CD1c-positive myeloid dendritic cell (primary cell): ENCODE measurements around the gene LTB4R.
"Not testable (repeated sequence)": the region's sequence is repeated elsewhere in the genome, so short reads cannot be mapped to it uniquely, and the experiment has no call there.

Experiments
- DNase-seq: peaks from one replicate; pipeline ENCODE4 v3.0.0-alpha.2; 2016; ENCODE audit errors: extremely low spot score

Gene LTB4R

DNA sequence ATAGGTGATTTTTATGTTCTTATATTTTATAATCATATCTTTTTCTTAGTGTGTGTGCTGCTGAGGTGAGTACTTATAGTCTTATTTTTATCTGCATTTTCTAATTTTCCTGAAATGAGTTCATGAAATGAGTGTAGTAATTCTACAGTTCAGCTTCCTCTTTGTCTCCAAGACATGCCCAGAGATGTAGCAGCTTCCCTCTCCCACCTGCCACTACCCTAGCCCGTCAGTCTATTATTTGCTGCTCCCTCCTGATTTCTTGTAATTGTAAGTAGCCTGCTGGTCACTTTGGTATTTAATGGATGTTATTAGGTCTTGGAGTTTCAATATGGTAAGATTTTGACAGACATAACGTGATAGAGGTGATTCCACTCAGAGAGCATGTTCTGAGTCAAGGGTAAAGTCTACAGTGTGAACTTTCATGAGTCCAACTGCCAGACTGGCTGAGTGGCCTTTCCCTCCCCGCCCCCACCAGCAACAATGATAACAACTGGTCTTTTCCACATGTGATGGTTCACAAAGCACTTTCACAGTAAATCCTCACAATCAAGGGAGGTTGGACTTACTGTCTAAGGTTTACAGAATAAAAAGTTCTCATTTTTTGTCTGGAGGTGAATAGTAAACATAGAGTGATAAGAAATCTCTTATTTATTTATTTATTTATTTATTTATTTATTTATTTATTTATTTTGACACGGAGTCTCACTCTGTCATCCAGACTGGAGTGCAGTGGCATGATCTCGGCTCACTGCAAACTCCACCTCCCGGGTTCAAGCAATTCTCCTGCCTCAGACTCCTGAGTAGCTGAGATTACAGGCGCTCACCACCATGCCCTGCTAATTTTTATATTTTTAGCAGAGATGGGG lies 32.7 kb downstream of the LTB4R start:
- DNase-seq, result no peak

DNA sequence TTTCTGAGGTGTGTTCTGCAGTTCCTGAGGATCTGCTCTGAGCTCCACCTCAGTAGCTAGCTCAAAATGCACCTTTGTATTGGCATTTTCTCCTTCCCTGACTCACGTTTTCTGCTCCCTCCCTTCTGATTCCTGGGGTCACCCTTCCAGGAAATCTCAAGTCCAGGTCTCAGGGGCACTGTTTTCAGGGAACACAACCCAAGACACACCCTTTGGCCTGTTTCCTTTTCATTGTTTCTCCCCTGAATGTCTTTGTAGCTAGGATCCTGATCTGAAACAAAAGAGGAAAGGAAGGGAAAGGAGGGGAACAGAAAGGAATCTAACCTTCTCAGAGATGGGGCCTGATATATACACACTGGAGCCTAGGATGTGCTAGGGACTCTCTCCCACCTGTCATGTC lies 35.8 kb downstream of the LTB4R start:
- no peak for DNase-seq

DNA sequence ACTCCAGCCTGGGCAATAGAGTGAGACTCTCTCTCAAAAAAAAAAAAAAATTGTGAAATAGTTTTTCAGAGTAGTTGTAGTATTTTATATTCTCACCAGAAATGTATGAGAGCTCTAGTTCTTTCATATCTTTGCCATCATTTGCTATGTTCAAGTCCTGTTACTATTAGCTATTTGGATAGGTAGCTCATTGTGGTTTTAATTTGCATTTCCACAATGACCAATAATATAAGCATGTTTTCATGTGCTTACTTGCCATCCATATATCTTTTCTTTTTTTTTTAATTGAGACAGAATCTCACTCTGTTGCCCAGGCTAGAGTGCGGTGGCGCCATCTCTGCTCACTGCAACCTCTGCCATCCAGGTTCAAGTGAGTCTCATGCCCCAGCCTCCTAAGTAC lies 36.9 kb downstream of the LTB4R start:
- no peak for DNase-seq

DNA sequence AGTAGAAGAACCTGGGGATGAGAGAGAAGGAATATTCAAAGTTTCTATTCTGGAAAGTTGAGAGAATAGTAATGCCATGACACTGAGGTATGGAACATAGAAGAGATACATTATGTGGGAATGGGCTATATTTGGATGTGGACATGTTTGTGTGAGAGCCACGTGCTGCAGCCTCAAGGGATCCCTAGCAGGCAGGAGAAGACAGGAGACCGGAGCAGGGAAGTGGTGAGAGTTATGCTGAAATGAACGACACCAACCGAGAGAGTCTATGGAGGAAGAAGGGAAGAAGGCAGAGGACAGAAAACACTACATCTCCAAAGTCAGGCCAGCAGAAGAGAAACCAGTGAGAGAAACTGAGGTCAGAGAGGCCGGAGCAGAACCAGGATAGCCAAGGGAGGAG lies 38.4 kb downstream of the LTB4R start:
- DNase-seq, result no peak

DNA sequence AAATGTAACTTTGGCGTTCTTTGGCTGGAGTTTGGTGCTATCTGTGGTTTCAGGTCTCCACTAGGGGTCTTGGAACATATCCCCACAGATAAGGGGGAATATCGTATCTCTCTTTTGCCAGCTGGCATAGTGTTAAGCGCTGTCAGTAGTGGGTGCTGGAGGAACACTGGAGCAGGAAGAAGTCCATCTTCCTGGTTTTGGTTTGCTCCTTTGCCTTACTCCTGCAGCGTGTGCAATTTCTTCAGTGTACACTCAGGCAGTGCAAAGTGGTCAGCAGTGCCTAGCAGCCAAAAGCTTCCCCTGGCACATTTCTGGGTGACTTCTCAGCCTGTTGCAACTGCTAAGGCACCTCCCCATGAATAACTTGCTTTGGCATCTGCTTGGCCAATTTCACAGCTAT lies 40.2 kb downstream of the LTB4R start:
- DNase-seq, result no peak

DNA sequence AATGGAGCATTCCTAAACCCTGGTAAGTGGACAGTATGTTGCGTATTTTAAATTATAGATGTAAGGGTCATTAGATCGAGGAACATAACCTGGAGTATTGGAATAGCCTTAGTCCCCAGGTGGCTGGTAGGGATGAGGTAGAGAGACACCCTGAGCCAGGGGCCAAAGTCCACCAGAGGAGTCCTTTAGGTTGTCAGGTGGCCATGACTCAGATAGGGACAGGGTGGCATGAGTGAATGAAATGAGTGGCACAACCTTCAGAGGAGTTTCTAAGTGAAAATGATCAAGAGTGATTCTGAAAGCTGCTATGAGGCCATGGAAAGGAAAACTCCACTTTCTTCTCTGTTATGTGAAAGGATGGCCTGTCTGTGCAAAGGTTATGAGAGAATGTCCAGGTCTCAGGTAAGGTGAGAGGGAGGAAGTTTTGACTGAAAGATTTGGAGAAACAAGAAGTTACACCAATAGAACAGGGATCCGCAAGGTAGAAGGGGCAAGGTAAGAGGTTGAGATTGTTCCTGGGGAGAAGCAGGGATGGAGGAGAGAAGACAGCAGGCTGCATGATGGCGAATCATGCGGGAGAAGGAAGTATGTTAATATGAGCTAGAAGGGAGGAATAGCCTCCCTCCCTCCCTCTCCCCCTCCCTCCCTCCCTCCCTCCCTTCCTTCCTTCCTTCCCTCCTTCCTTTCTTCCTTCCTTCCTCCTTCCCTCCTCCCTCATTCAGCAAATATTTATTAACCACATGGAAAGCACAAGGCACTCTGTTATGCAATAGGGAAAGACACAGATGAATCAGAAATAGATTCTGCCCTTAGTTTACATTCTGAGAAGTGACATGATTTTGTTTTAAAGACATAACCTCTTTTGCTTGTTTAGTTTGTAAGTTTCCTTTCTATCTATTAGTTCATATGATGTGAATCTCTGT lies 42.5 kb downstream of the LTB4R start:
- DNase-seq, result no peak

DNA sequence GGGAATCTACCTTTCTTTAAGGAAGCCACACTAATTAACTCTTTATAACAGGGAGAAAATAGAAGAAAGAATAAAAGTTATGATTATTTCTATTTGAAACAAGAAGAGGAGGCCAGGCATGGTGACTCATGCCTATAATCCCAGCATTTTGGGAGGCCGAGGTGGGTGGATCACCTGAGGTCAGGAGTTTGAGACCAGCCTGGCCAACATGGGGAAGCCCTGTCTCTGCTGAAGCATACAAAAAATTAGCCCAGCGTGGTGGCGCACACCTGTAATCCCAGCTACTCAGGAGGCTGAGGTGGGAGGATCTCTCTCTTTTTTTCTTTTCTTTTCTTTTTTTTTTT lies 43.2 kb downstream of the LTB4R start:
- DNase-seq, result not testable (repeated sequence)

DNA sequence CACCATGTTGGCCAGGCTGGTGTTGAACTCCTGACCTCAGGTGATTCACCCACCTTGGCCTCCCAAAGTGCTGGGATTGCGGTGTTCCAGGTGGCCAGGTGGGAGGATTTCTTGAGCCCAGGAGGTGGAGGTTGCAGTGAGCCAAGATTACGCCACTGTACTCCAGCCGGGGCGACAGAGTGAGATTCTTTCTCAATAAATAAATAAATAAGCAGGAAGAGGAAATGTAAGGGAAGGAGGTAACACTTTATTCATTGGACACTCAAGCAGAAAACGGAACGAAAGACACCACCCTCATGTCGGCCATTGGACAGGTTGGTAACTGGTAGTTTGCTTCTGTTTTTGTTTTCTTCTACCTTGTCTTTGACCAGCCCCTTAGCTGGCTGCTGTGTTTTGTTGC lies 43.7 kb downstream of the LTB4R start:
- no peak for DNase-seq

DNA sequence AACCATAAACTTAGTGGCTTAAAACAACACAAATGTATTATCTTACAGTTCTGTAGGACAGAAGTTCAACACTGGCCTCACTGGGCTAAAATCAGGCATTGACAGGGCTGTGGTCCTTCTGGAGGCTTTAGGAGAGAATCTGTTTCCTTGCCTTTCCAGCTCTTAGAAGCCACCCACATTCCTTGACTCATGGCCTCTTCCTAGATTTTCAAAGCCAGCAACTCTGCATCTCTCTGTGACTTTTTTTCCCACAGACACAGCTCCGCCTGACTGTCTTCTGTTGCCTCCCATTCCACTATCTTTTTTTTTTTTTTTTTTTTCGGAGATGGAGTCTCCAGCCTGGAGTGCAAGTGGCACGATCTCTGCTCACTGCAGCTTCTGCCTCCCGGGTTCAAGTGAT lies 44.9 kb downstream of the LTB4R start:
- DNase-seq, result no peak

DNA sequence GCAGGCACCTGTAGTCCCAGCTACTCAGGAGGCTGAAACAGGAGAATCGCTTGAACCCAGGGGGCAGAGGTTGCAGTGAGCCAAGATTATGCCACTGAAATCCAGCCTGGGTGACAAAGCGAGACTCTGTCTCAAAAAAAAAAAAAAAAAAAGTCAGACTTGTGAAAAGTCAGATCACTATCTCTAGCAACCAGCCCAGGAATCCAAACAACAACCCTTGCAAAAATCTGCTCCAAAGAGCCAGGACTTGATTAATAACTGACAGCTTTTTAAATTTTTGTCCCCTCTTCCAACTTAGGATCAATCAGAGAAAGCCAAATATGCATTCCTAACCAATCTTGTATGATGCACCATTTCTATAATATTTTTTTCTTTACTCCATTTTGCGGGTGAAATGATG lies 49.0 kb downstream of the LTB4R start:
- no peak for DNase-seq

DNA sequence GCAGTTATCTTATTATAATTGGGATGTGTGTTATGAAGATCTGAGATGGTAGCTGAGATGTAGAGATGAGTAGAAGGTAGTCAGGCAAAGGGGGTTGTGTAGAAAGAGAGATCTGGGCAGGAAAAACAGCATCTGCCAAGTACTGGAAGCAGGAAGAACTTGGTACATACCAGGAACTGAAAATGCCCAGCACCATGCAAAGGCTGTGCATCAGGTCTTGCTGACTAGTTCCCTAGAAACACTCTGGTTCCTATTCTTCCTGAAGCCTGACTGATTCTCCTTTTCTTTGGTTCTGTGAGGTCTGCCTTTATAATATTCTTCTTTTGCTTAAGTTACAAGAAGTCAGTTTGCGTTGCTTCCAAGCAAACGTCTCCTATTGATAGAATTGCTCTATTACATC lies 50.0 kb downstream of the LTB4R start:
- peak; percentile 66 for DNase-seq

DNA sequence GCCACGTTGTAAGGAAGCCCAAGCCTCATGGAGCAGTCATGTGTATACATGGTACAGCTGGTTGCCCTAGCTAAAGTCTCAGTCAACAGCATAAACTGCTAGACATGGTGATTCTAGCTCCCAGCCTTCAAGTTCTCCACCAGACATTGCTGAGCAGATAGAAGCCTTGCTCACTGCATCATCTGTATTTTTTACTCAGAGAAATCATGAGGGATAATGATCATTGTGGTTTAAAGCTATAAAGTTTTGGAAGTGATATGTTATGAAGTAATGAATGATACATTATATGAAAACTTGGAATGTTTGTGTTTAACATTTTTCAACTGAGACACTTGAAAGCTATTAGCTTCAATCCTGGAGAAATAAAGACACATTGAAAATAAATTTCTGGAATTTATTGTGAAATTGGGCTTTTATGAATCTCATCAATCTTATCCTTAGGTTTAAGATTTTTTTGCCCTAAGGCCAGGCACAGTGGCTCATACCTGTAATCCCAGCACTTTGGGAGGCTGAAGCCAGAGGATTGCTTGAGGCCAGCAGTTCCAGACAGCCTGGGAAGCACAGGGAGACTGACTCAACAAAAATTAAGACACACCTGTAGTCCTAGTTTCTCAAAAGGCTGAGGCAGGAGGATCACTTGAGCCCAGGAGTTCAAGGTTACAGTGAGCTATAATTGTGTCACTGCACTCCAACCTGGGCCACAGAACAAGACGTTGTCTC lies 51.1 kb downstream of the LTB4R start:
- no peak for DNase-seq

DNA sequence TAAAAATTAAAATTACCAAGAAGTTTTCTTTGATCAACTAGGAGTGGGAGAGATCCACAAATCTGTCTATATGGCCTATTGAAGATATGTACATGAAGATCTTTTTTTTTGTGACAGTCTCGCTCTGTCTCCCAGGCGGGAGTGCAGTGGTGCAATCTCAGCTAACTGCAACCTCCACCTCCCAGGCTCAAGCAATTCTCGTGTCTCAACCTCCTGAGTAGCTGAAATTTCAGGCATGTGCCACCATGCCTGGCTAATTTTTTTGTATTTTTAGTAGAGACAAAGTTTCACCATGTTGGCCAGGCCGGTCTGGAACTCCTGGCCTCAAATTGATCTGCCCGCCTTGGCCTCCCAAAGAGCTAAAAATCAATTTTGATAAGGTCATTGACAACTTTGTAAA lies 52.1 kb downstream of the LTB4R start:
- no peak for DNase-seq

DNA sequence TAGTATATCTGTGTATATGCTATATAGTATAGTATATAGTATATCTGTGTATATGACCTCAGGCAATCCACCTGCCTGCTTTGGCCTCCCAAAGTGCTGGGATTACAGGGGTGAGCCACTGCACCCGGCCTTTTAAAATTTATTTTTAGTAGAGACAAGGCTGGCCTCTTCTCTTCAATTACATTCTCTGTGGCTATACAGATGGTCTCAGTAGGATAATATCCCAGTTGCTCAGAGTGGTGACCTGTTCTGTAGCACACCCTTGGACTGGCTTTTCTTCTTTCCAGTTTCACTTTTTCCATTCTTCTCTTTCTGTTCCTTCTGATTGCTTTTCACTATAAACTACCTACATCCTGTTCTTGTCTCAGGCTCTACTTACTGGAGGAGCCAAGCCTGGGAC lies 53.5 kb downstream of the LTB4R start:
- no peak for DNase-seq

DNA sequence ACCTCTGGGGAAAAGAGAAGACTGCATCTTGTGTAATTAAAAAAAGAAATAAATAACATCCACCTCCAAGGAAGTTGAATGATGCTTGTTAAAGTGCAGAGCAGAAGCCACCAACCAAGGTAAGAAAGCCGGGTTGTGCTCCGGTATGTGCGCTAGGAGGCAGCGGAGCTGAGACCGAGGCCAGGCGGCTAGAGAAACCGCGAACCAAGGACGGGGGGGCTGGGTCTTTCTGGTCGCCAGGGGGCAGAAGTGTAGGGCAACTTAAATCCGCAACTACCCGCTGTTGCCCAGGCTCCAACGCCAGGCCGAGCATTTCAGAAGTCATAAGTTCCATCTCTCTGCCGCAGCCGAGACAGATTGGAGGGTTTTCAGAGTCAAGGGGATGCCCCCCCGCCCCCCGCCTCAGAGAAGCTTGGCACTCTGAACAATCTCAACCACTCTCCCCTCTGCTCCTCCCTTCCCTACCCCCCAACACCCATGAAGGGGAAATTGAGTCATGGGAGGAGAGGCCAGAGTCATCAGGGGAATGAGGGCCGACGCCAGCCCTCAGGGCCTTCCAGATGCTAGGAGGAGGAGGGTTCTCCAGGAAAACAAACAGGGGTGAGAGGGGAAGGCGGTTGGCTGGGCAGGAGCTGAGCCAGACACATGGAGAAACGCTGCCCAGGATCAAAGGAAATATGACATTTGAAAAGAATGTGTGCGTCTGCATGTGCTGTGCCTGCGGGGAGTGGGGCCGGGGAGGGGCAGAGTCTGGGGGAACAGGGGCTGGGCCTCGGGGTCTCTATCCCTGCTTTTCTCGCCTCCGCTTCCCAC lies 54.5 kb downstream of the LTB4R start:
- peak; percentile 69 for DNase-seq

DNA sequence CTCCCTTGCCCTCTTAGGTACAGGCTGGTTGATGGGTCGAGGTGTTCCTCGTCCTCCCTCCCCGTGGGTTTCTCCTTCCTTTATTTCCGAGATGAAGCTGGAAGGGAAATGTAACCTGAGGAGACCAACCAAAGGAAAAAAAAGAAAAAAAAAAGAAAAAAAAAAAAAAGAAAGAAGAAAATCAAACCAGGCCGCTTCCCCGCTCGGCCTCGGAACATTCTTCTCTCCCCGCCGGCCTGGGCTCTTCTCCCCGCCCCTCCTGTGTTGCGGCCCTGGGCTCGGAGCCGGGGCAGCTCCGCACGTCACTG lies 55.1 kb downstream of the LTB4R start:
- DNase-seq, result no peak

DNA sequence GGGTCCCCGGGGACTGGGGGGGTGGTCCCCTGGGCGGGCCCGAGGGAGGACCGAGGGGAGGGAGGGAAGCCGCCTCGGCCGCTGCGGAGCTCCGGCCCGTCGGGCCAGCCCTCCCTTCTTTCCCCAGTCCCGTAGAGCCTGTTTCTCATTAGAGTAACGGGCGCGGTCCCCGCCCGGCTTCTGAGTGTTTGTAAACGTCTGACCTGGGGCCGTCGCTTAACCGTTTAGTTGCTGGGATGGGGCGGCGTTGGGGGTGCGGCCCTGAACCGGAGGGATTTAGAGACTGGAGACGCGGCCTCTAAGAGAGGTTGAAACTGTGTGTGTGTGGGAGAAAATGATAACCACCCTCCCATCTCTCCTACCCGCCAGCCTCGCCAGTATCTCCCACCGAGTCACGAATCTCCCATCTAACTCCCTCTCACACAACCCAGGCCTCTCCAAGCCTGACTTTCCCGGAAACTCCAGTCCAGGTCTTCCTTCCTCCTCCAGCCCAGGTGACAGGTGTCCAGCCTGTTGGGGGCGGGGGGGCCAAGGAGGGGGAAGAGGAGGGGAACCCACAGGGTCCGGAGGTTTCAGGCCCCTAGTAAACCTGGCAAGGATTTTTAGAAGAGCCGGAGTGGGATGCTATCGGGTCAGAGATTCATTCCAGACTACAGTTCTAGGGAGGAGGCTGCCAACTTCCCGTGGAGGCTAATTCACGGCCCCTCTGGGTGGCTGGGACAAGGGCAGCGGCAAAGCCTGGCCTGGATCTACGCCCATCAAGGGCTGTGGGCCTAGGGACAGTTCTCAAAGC lies 55.6 kb downstream of the LTB4R start:
- DNase-seq, result no peak
